Mammary epithelial cell (primary cell): ENCODE data around the gene KIAA0753.

Experiments used
- CTCF ChIP-seq, 2 donors: IDR thresholded peaks in 1 of 2; conservative IDR thresholded peaks in 1 of 2; 2 replicates each; pipeline ENCODE4 v1.5.1; 2011 to 2012; ENCODE audit warnings: inconsistent platforms in 2 of 2, low read length in 2 of 2, mild to moderate bottlenecking in 2 of 2, control low read depth in 1 of 2, low read depth in 1 of 2; ENCODE audit not compliant: insufficient read depth in 1 of 2; ENCODE audit errors: extremely low read depth in 1 of 2
- EZH2 ChIP-seq: IDR thresholded peaks from 2 replicates; pipeline ENCODE4 v1.6.1; 2012; ENCODE audit warnings: low read length, inconsistent platforms, borderline replicate concordance

- no peak for TF ChIP-seq CTCF (conservative IDR thresholded peaks at IDR 0.05 in 1 of 2, IDR thresholded peaks at IDR 0.05 in 1 of 2; ENCODE audit: extremely low read depth in 1 of 2, insufficient read depth in 1 of 2, low read depth in 1 of 2, low read length in 2 of 2)
- TF ChIP-seq EZH2: no peak
Measured at GRCh38 chr17:6536053-6536452, 104.5 kb downstream of the KIAA0753 start.
